Smooth muscle cell (in vitro differentiated cells): ENCODE results near the gene PLAU. TPM values are rescaled to one million over a fixed set of nuclear protein-coding genes. Genes with fewer than 3 reads are reported as not detected.

Source experiments
- DNase-seq: peaks from one replicate; lab custom pipeline; 2025; ENCODE audit not compliant: unreplicated experiment; lab: John Stamatoyannopoulos, UW
- H2AFZ ChIP-seq: fragments of 200-600 bp; sonication (generic); 2 replicates; pipeline ENCODE4 v1.6.0; 2016; ENCODE audit warnings: antibody characterized with exemption, low read depth, mild to moderate bottlenecking
- H3F3A ChIP-seq: fragments of 200-600 bp; sonication (generic); 2 replicates; pipeline ENCODE4 v1.6.0; 2017; ENCODE audit warnings: antibody characterized with exemption, low read depth
- H3K27ac ChIP-seq: fragments of 200-600 bp; sonication (generic); 2 replicates; pipeline ENCODE4 v1.5.1; 2016; ENCODE audit warnings: low read depth, mild to moderate bottlenecking
- H3K27me3 ChIP-seq: fragments of 200-600 bp; sonication (generic); 2 replicates; pipeline ENCODE4 v1.6.1; 2016; ENCODE audit warnings: low read depth, mild to moderate bottlenecking
- H3K36me3 ChIP-seq: fragments of 200-600 bp; sonication (generic); 2 replicates; pipeline ENCODE4 v1.5.1; 2016; ENCODE audit warnings: low read depth
- H3K4me1 ChIP-seq: fragments of 200-600 bp; sonication (generic); 2 replicates; pipeline ENCODE4 v1.5.1; 2016; ENCODE audit warnings: low read depth
- H3K4me2 ChIP-seq: fragments of 200-600 bp; sonication (generic); 2 replicates; pipeline ENCODE4 v1.6.0; 2016; ENCODE audit warnings: mild to moderate bottlenecking
- H3K4me3 ChIP-seq: fragments of 200-600 bp; sonication (generic); 2 replicates; pipeline ENCODE4 v1.5.1; 2016; ENCODE audit warnings: mild to moderate bottlenecking
- H3K79me2 ChIP-seq: fragments of 200-600 bp; sonication (generic); 2 replicates; pipeline ENCODE4 v1.6.0; 2016; ENCODE audit warnings: low read depth, mild to moderate bottlenecking
- H3K9ac ChIP-seq: fragments of 200-600 bp; sonication (generic); 2 replicates; pipeline ENCODE4 v1.6.0; 2016; ENCODE audit warnings: low read depth
- H3K9me3 ChIP-seq: fragments of 200-600 bp; sonication (generic); replicated peaks from 2 replicates; pipeline ENCODE4 v1.5.1; 2016; ENCODE audit warnings: low read depth
- H4K20me1 ChIP-seq: fragments of 200-600 bp; sonication (generic); 2 replicates; pipeline ENCODE4 v1.6.0; 2016; ENCODE audit warnings: low read depth
- WGBS: methylation state at CpG from one replicate; pipeline ENCODE4 v1.1.7; 2016; ENCODE audit warnings: low lambda C conversion rate; 5-methylcytosine and 5-hydroxymethylcytosine counted together
- polyA plus RNA-seq: library from polyadenylated mRNA; unstranded; fragments of >200 nt; fragmentation: Nextera tagmentation; extraction: Ambion mirVana; gene quantifications from 2 replicates; pipeline ENCODE4 v1.2.1, GENCODE V29; 2016
- total RNA-seq: library from RNA; depleted of rRNA; stranded (reverse); fragments of >200 nt; gene quantifications from 2 replicates; pipeline ENCODE4 v1.2.3, GENCODE V29; 2014
- TF ChIP-seq, protein P1 (sequence below): fragments of 200-600 bp; sonication (generic); IDR thresholded peaks from 2 replicates; pipeline ENCODE4 v1.5.1; 2017; ENCODE audit warnings: borderline replicate concordance, mild to moderate bottlenecking, antibody characterized with exemption; ENCODE audit not compliant: insufficient read depth, poor library complexity, severe bottlenecking

Gene PLAU
- total and polyA plus RNA-seq, 2 experiments from 2014 or later, result 9.2 to 10.7 TPM

DNA sequence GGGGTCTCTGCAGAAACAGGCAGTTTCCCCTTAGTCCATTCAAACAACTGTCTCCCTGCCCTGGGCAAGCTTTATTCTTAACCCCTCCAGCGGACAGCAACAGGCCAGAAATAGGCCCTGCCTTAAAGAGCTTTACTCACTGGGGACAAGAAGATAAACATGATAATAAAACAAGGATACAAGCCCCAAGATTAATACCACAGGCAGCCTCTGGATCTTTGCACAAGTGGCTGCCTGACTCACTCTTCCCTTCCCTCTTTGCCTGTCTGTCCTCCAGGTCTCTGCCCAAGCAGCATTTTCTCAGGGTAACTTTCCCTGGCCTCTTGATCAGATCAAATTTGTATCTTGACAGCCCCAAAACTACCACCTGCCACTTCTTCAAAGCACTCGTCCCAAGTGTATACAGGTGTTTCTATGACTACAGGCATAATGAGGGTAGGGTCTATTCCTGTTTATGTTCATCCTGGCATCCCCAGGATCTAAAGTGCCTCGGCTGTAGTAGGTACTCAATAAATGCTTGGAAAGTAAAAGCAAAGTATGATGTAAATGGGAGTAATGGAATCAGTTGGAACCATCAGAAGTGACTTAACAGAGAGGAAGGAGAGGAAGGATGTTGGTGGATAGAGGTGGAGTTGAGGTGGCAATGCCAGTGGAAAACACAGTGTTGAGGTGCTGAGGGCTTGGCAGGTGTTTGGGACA, 29.6 kb upstream of the PLAU start:
- no peaks in the 10 kb centered on the region for H4K20me1 ChIP-seq

DNA sequence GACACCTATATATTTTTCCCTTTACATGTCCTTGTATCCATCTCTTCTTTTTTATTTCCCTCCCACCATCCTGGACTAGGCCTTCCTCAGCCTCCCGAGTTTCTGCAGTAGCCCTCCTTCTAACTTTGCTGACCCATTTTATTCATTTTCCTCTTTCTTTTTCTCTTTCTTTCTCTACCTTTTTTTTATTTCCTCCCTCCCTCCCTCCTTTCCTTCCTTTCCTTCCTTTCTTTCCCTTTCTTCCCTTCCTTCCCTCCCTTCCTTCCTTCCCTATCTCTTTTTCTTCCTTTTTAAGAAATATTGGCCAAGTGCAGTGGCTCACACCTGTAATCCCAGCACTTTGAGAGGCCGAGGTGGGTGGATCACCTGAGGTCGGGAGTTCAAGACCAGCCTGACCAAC, 26.9 kb upstream of the PLAU start:
- Histone ChIP-seq H3K4me2 (no peak overlapping the region), H3K9me3 (no peaks in the 10 kb centered on the region), H3K4me3 (no peak overlapping the region), H3F3A (peaks cover 24% of the 10 kb centered on the region), H3K27me3 (no peaks in the 10 kb centered on the region), H3K9ac (no peak overlapping the region), H4K20me1 (no peaks in the 10 kb centered on the region), H3K4me1 (peaks cover 16% of the 10 kb centered on the region), H3K79me2 (no peaks in the 10 kb centered on the region), H2AFZ (no peak overlapping the region), H3K36me3 (no peaks in the 10 kb centered on the region), H3K27ac (no peak overlapping the region)
- DNase-seq, result no peak
- TF ChIP-seq, protein P1, sequence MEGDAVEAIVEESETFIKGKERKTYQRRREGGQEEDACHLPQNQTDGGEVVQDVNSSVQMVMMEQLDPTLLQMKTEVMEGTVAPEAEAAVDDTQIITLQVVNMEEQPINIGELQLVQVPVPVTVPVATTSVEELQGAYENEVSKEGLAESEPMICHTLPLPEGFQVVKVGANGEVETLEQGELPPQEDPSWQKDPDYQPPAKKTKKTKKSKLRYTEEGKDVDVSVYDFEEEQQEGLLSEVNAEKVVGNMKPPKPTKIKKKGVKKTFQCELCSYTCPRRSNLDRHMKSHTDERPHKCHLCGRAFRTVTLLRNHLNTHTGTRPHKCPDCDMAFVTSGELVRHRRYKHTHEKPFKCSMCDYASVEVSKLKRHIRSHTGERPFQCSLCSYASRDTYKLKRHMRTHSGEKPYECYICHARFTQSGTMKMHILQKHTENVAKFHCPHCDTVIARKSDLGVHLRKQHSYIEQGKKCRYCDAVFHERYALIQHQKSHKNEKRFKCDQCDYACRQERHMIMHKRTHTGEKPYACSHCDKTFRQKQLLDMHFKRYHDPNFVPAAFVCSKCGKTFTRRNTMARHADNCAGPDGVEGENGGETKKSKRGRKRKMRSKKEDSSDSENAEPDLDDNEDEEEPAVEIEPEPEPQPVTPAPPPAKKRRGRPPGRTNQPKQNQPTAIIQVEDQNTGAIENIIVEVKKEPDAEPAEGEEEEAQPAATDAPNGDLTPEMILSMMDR, result no peak
- 86% methylated on average over 3 of the region's 3 CpGs for WGBS

More for the DNA sequence above, 29.6 kb upstream of the PLAU start:
- Histone ChIP-seq H3K9ac (no peak overlapping the region), H3K79me2 (no peaks in the 10 kb centered on the region), H3K9me3 (no peaks in the 10 kb centered on the region), H3K4me1 (no peaks in the 10 kb centered on the region), H3K36me3 (no peaks in the 10 kb centered on the region), H3F3A (no peaks in the 10 kb centered on the region), H2AFZ (no peak overlapping the region), H3K27ac (no peak overlapping the region), H3K4me3 (no peak overlapping the region), H3K4me2 (no peak overlapping the region), H3K27me3 (no peaks in the 10 kb centered on the region)
- TF ChIP-seq, protein P1, result no peak
- DNase-seq, result no peak
- 68% methylated on average over 3 of the region's 3 CpGs for WGBS

DNA sequence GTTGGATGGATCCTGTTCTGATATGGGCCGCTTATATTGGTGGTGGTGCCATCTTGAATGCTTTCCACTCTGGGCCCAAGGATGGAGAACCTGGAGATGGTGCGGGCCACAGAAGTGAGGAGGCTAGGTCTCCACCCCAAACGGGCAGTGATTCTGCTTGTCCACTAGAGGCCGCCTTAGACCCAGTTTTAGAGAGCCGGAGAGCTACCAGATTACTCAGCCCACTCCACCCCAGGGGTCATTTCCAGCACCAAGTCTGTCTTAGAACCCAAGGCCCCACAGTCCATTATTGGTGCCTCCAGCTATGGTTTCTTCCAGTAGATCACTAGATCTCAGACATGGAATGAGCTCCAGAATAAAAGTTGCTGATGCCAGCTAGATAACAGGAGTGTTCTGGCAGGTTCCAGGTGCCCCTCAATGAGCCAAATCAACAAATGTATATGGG, 24.8 kb upstream of the PLAU start:
- Histone ChIP-seq H3K4me3 (no peak overlapping the region), H2AFZ (no peak overlapping the region), H3K4me2 (peak overlapping the region; percentile 89), H3K27ac (peak overlapping the region; percentile 99), H3K9ac (no peak overlapping the region), H3K4me1 (peaks cover 16% of the 10 kb centered on the region), H3K36me3 (no peaks in the 10 kb centered on the region), H3K79me2 (no peaks in the 10 kb centered on the region), H4K20me1 (no peaks in the 10 kb centered on the region), H3K9me3 (no peaks in the 10 kb centered on the region), H3F3A (peaks cover 24% of the 10 kb centered on the region), H3K27me3 (no peaks in the 10 kb centered on the region)
- DNase-seq, result peak; percentile 34
- WGBS, result 9% methylated on average over 5 of the region's 5 CpGs
- TF ChIP-seq, protein P1, result peak; percentile 85

- no peaks in the 10 kb centered on the region for H4K20me1 ChIP-seq
- H3K4me2 ChIP-seq, result peak overlapping the region; percentile 89
- H3F3A ChIP-seq, result peaks cover 24% of the 10 kb centered on the region
- no peak for DNase-seq
- no peaks in the 10 kb centered on the region for H3K36me3 ChIP-seq
- H3K4me3 ChIP-seq, result no peak overlapping the region
- peak overlapping the region; percentile 60 for H2AFZ ChIP-seq
- peak overlapping the region; percentile 99 for H3K27ac ChIP-seq
- H3K79me2 ChIP-seq, result no peaks in the 10 kb centered on the region
- H3K4me1 ChIP-seq, result peaks cover 16% of the 10 kb centered on the region
- WGBS, result 16% methylated on average over 4 of the region's 4 CpGs
- H3K9ac ChIP-seq, result peak overlapping the region; percentile 88
- H3K27me3 ChIP-seq, result no peaks in the 10 kb centered on the region
- TF ChIP-seq, protein P1, result no peak
- H3K9me3 ChIP-seq, result no peaks in the 10 kb centered on the region
Observed at GRCh38 chr10:73886661-73887293, 24.2 kb upstream of the PLAU start.
